IPS-11a (cell line): ENCODE measurements around the gene CWC15.
"Not testable (repeated sequence)": the region's sequence is repeated elsewhere in the genome, so short reads cannot be mapped to it uniquely, and the experiment has no call there.

Source experiments
- H3K4me3 ChIP-seq: one replicate; pipeline ENCODE4 v1.5.1; 2013; ENCODE audit warnings: low read depth, low read length, control low read depth

Gene CWC15

DNA sequence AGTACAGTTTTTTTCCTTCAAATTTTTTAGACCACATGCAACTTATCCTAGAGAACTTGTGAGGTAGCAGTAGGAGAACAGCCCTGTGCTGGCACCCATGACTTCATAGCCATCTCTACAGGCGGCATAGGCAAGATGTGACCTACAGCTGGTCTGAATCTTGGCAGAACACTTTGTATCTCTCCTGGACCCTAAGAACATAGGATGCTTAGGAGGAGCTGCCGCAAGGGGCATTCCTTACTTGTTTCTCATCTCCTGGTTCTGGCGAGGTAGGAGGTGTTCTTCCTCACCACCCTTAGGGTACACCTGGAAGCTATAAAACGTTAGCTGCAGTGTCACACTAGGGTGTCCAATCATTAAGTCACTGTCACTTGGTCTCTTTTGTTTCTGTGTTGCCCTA is 16.4 kb downstream of the CWC15 start:
- no peak overlapping the region for H3K4me3 ChIP-seq

DNA sequence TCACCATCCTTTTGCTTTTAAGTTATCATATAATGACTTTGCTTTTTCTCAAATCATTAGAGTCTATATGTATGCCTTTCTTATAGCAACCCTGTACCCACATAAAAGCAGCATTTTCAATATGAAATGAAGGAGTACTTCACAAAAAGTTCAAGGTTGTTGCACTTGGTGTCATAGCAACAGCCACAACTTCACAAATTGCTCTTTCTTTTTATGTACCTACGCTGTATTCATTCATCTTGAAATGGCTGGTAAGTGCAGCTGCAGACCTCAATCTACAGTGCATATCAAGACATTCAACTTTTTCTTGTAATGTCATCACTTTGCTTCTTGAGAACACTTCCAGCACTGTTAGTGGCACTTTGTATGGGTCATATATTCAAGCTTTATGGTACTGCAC is 18.6 kb downstream of the CWC15 start:
- H3K4me3 ChIP-seq: no peak overlapping the region

DNA sequence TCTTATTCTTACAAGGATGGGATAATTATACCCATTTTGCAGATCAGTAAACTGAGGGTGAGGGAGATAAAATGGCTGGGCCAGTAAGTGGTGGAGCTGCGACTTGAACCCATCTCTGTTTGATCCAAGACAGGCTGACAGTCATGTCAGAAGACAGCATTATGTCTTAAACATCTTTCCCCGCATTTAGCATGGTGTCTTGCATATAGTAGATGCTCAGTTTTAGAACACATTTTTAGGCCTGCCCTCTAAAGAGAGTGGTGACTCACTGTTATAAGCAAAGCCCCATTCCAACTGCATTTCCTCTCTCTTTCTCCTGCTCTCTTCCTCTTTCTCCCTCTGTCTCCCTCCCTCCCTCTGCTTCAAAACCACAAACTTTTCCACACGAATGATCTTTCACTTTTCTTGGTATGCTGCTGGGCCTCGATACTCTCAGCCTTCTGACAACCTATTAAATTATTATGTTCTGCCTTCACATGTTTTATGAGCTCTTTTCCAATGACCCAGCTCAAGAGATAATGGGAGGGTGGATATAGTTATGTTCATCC is 25.2 kb downstream of the CWC15 start:
- no peak overlapping the region for H3K4me3 ChIP-seq

DNA sequence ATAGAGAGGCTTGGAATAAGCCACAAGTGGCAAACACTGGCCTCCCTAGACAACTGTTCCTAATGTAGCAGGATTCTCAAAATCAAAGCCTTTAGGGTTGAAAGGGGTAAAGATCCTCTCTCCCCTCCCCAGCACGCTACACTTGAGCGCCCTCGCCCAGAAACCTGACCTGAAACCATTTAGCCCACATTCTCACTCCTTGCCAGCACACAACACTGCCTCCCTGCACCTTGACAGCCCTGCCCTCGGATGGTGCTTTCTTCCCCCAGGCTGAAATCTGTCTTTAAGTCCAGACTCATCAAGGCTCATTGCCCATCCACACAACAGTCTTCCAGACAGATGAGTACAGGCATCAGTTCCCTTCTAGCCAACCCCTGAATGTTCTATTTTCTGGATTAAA is 26.5 kb downstream of the CWC15 start:
- H3K4me3 ChIP-seq: no peak overlapping the region

DNA sequence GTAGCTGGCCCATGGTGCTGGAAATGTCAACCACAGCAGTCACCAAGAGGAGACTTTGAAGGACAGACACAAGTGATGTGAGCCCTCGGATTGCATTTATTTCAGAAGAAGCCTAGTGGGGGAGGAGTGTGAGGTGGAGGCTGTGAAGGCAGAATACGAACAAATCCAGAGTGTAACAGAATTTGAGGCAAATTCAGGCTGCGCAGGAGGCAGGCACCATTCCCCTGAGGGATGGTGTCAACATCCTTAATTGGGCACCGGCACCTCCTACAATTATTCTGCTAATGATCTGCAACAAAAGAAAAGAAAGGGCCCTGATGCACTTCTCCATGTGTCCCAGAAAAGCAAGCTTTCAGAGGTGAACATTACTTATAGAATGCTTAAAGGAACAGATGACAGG is 32.2 kb downstream of the CWC15 start:
- H3K4me3 ChIP-seq: no peak overlapping the region

DNA sequence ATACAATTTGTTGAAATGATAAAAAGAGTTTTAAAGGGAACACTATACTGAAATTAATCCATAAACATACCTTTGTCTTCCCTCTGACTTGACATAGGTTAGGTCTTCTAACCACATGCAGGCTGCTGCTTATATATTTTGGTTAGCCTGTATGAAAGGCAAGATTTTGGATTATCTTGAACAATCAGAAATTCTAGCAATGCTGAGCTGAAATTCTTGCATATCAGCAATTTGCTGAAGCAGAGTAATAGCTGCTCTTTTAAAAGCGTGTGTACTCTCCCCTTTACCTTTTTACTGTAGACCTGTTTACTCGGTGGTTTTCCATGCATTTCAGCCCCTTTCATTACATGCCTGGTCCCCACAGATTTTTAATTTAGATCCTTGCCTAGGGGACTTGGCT is 34.0 kb downstream of the CWC15 start:
- no peak overlapping the region for H3K4me3 ChIP-seq

DNA sequence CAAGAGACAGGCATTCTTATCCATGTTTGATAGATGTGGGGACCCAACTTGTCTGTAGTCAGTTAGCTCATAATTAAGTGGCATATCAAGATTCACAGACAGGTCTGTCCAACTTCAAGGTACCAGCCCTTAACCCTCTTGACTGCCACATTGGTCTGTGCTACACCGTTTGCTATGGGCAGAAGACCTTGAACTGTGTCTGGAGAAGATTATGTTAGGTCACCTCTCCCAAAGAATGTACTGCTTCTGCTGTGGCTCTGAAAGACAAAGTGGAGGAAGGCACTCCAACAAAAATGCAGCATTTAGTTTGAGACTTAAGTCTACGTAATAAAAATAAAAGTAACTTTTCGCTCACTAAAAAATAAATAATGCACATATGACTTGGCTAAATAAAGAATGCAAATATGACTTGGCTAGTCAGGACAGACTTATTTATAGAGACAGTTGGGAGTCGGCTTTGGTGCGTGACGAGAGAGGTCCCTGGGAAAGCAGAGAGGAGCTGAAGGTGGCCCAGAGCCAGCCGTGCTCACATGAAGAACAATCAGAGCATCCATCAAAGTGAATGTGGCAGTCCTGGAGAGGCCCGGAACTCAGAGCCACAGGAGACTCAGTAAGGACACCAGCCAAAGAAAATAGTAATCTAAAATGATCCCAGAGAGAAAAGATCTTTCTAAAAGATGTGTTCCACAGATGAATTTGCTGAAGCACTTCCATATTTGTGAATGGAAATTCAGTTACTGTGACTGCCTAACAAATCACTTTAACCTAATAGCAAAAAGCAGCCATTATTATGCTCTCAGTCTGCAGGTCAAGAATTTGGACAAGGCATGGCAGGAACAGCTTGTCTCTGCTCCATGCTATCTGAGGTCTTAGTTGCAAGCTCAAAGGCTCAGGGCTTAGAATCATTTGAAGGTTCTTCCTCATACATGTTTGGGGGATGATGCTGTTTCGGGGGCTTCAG is 35.0 kb downstream of the CWC15 start:
- no peak overlapping the region for H3K4me3 ChIP-seq

DNA sequence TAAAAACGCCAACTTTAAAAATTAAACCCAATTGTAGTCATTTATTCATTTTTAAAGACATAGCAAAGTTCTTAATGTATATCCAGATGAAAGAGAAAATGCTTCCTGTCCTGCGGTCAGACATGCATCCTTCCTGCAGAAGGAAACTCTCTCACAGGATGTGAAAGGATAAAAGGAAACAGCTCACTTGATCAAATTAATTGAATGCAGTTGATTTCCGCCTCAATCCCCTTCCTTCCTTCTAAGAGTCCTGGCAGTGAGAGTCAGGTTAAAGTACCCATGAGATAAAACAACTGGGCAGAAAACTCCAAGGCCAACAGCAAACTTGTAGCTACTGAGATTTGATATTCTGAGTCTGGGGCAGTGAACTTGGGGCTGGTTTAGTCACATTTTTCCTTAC is 38.5 kb downstream of the CWC15 start:
- H3K4me3 ChIP-seq: no peak overlapping the region

DNA sequence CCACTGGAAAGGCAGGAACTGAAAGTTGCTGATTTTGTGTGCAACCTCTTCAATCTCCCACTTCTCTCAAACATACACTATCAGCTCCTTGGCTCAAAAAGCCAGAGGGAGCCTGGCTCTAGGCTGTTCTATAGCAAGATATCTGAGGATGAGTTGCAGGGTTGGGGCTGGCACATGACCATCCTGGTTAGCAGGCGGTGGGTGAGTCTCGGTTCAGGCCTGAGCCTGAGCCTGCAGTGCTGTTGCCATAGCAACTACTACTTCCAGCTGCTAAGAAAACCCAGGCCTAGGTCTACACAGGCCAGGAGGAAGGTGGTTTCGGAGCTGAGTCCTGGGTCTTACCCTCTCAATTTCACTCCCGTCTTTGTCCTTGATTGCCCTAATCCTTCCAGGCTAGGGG is 39.0 kb downstream of the CWC15 start:
- no peak overlapping the region for H3K4me3 ChIP-seq

DNA sequence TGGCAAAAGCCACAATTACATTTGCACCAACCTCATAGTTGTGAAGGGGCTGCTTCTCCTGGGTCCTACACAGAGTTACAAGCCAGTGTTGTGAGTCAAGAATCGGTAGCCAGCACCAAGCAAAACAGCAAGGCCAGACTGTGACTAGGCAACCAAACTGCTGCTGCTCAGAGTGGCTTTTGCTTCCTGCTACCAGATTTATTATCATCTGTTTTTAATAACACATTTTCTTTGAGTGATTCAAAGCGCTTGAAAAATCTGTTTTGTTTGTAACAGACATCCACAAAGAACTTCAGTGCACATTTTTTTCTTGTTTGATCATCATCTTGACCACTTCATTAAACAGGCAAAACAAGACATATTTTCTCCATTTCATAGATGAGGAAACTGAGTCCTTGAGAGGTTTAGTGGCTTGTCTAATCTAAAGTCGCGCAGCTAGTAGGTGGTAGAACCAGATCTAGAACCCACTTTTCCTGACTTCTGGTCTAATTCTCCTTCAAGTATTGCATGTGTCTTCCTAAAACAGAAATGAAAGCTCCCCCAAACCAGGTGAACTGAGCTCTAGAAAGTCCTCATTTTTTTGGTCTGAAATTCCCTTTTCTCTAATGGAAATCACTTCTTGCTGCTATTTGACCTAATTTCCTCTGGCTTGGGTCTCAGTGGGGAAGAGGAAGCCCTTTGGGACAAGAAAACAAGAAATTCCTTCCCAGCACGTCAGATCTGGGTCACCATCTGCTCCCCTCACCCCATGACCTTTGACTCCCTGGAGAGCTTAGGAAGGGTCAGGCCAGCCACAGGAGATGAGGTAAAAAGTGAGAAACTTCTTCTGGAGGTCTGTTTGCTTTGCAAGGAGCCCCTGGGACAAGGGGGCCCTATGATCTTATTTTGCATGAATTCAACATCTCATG is 39.9 kb downstream of the CWC15 start:
- no peak overlapping the region for H3K4me3 ChIP-seq

DNA sequence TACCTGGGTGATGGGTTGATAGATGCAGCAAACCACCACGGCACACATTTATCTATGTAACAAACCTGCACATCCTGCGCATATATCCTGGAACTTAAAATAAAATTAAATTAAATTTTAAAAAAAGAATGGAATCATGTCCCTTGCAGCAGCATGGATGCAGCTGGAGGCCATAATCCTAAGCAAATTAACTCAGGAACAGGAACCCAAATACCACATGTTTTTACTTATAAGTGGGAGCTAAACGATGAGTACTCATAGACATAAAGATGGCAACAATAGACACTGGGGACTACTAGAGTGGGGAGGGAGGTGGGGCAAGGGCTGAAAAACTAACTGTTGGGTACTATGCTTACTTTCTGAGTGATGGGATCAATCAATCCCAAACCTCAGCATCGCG is 40.9 kb downstream of the CWC15 start:
- H3K4me3 ChIP-seq: no peak overlapping the region

DNA sequence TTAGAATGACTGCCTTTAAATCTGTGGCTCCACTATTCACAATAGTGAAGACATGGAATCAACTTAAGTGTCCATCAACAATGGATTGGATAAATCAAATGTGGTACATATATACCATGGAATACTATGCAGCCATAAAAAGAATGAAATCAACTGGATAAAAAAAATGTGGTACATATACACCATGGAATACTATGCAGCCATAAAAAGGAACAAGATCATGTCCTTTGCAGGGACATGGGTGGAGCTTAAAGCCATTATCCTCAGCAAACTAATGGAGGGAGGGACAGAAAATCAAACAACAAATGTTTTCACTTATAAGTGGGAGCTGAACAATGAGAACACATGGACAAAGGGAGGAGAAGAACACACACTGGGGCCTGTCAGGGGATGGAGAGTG is 41.3 kb downstream of the CWC15 start:
- not testable (repeated sequence) for H3K4me3 ChIP-seq

DNA sequence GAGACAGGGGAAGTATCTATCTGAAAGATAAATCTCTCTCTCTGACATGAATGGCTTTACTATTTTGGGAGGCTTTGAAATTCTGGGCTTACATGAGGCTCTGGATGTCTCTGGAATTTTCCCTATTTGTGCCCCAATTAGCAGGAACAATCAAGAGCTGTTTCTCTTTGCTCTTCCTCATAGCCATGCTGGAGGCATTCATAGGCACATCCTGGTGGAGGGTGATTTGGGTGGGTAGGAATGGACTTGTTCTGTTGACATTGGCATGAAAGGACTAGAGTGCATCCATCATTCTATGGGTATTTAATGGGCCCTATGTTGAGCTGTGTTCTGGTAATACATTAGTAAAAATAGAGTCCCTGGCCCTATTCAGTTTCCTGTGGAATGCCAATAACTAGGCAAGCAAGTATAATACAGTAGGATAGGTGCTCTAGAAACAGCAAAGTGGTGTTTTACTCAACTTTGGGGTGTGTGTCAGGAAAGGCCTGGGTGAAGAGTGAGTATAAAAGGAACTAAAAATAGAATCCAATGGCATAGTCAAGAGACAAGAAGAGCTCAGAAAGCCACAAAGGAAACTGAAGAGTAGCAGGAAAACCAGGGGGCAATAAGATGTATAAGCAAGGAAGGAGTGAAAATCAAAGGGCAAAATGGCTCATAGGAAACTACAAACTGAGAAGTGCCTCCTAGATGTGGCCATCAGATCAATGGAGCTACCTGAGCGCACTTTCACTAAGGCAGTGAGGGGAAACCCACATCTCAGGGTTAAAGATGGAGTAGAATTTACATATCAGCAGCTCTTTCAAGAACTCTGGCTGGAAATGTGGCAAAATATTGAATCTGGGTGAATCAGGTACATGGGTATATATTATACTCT is 45.0 kb downstream of the CWC15 start:
- H3K4me3 ChIP-seq: no peak overlapping the region

DNA sequence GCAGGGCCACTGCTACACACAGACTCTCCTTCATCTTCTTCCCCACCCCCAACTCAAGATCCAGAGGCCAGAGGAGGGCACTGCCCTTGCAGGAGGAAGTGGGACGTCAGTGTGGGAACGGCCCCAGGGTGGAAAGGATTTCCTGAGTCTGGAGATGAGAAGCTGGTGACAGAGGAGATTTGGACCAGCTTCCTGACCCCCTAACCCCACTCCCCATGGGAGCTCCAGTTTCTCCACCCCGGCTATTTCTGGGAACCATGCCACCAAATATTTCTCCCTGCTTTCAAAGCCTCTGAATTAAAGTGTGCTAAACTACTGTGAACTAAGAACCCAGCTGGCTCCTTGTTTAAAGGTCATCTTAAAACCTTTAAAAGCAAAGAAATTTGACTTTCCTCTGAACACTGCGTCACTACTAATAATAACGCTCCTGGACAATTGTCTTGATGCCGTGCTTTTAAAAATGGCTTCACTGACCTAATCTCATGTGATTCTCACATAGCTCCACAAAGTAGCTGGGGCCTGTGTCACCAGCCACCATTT is 46.6 kb downstream of the CWC15 start:
- H3K4me3 ChIP-seq: no peak overlapping the region

DNA sequence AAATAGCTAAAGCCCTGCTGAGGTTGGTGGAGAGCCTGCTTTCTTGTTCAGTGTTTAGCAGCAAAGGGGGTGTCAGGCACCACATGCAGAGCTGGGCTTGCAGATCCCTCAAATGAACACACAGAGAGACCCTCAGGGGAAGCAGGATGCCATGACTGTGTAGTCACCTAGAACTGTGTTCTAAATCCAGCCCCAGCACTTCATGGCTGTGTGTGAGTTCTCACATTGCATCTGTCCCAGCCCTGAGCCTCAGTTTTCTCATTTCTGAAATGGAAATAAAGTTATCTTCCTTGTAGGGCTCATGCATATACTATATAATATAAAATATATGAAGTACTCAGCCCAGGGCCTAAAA is 47.1 kb downstream of the CWC15 start:
- H3K4me3 ChIP-seq: no peak overlapping the region

DNA sequence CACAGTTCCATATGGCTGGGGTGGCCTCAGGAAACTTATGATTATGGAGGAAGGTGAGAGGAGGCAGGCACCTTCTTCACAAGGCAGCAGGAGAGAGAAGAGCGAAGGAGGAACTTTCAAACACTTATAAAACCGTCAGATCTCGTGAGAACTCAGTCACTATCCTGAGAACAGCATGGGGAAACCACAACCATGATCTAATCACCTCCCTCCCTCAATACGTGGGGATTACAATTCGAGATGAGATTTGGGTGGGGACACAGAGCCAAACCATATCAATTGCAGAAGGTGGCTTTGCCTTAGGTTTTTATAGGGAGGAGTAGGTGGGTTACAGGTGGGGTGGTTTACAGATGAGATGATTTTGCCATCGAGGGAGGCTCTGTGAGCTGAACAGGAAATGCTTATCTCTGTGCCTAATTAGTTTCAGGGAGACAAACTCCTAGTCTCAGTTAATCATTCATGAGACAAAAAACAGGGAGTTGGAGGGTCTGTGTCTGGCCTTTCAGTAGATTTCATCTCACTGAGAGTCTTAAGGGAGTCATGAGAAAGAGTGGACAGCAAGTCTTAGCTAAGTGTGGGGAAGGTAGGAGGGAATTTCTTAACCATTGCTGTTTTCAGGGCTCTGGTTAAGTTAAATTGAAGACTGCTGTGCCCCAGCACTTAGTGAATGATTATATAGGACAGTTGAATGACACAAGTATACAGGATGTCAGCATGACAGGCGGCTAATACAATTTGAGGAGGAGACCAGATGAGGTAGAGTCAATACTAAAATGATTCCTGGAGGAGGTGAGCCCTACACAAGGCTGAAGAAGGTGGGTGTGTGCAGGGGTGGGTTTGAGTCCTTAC is 47.7 kb downstream of the CWC15 start:
- no peak overlapping the region for H3K4me3 ChIP-seq

DNA sequence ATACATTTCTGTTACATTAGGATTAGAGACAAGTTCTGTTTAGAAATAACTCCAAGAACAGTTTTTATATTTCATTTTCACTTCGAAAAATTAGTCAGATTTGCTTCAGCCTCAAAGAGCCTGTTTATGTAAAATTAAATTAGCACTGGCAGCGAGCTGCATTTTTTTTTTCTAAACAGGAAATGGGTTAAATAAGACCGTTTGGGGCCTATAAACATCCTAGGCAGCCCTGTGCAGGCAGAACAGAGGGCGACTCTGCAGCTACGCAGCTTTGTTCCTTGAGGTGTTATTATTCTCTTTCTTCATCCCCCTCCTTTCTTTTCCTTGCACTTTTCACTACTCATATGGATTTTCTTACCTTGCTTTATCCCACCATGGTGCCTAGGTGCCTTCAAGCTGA is 48.7 kb downstream of the CWC15 start:
- no peak overlapping the region for H3K4me3 ChIP-seq

DNA sequence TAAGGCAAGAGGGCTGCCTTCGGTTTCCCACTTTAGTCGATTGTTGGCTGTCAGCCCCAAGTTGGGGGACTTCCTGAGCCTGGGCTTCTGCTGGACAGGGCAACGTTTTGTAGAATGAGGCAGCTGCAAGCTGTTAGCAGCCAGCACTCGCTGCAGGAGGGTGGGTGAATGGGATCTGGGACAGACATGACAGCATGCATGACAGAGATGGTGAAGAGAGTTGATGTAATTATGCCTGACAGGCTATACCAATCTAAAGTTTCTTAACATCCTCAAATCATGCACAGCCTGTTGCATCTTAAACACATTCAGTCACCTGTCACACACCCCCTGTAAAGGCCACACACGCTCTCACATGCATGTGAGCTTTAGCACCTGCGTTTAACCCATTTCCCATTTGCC is 49.2 kb downstream of the CWC15 start:
- no peak overlapping the region for H3K4me3 ChIP-seq

DNA sequence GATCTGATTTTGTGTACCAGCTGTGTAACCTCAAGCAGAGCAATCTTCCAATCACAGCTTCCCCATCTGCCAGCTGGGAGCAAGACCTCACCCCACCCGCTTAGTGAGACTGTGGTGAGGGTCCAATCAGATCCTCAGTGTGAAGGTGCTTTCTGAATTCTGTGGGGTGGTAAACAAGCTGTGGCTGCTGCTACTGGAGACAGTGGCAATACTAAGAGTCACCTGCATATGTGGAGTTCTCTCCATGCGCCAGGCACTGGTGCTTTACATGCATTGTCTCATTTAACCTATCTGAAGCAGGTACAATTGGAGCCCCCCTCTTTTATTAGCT is 50.4 kb downstream of the CWC15 start:
- H3K4me3 ChIP-seq: no peak overlapping the region
